Chondrocyte (in vitro differentiated cells): ENCODE measurements around the gene MELK. TPM values are rescaled to one million over a fixed set of nuclear protein-coding genes. Genes with fewer than 3 reads are reported as not detected.

ENCODE experiments used
- DNase-seq: peaks from one replicate; pipeline ENCODE4 v3.0.0; 2021; ENCODE audit warnings: mixed read lengths, low spot score
- H3K27ac Mint-ChIP-seq: one replicate; pipeline ENCODE4 v1.8.0; 2021; ENCODE audit warnings: mild to moderate bottlenecking, moderate library complexity, mixed read lengths; ENCODE audit not compliant: unreplicated experiment
- H3K27me3 Mint-ChIP-seq: 2 replicates; pipeline ENCODE4 v1.8.0; 2021; ENCODE audit warnings: low read depth, mixed read lengths
- H3K36me3 Mint-ChIP-seq: 2 replicates; pipeline ENCODE4 v1.8.0; 2021; ENCODE audit warnings: low read depth, mixed read lengths
- H3K4me1 Mint-ChIP-seq: 2 replicates; pipeline ENCODE4 v1.8.0; 2021; ENCODE audit warnings: low read depth, mild to moderate bottlenecking, mixed read lengths
- H3K4me3 Mint-ChIP-seq: one replicate; pipeline ENCODE4 v1.8.0; 2021; ENCODE audit warnings: mild to moderate bottlenecking, moderate library complexity, mixed read lengths; ENCODE audit not compliant: unreplicated experiment
- H3K9me3 Mint-ChIP-seq: 2 replicates; pipeline ENCODE4 v1.8.0; 2021; ENCODE audit warnings: low read depth, mixed read lengths
- total RNA-seq: library from RNA; stranded (reverse); gene quantifications from 3 replicates; pipeline ENCODE4 v1.2.1, GENCODE V29; 2021
- TF ChIP-seq, protein P1 (sequence below): fragments of 200-600 bp; sonication (generic); IDR thresholded peaks from 2 replicates; pipeline ENCODE4 v1.5.0; 2021; ENCODE audit warnings: antibody characterized with exemption, mild to moderate bottlenecking, moderate library complexity

The MELK gene
- total RNA-seq, 1 donor from 2014 or later: 10.4 TPM

GRCh38 chr9:36671561-36671960 is 98.9 kb downstream of the MELK start:
- H3K27me3 Mint-ChIP-seq: no peaks in the 10 kb centered on the region
- peaks cover 6% of the 10 kb centered on the region for H3K36me3 Mint-ChIP-seq
- TF ChIP-seq, protein P1, sequence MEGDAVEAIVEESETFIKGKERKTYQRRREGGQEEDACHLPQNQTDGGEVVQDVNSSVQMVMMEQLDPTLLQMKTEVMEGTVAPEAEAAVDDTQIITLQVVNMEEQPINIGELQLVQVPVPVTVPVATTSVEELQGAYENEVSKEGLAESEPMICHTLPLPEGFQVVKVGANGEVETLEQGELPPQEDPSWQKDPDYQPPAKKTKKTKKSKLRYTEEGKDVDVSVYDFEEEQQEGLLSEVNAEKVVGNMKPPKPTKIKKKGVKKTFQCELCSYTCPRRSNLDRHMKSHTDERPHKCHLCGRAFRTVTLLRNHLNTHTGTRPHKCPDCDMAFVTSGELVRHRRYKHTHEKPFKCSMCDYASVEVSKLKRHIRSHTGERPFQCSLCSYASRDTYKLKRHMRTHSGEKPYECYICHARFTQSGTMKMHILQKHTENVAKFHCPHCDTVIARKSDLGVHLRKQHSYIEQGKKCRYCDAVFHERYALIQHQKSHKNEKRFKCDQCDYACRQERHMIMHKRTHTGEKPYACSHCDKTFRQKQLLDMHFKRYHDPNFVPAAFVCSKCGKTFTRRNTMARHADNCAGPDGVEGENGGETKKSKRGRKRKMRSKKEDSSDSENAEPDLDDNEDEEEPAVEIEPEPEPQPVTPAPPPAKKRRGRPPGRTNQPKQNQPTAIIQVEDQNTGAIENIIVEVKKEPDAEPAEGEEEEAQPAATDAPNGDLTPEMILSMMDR: no peak
- no peak overlapping the region for H3K4me3 Mint-ChIP-seq
- no peak overlapping the region for H3K27ac Mint-ChIP-seq
- no peak for DNase-seq
- H3K4me1 Mint-ChIP-seq: peaks cover under 1% of the 10 kb centered on the region
- no peaks in the 10 kb centered on the region for H3K9me3 Mint-ChIP-seq

DNA sequence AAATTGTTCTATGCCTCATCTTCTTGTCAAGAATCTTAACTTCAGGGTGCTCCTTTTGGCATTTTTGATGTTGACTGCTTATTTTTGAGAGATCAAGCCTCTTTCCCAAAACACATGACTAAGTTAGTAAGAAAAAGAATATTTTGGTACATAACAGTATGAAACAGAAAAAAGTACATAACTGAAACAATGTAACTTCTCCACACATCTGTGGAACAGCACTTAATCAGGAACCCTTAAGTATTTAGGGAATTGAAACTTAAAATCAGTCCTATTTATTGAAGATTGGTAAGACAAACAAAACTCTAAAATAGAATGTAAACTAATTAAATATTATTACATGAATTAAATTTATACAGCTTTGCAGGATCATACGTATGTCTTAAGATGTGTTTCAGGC is 103.4 kb downstream of the MELK start:
- Mint-ChIP-seq H3K4me1 (no peaks in the 10 kb centered on the region), H3K4me3 (no peak overlapping the region), H3K36me3 (peaks cover 7% of the 10 kb centered on the region), H3K27ac (no peak overlapping the region), H3K9me3 (no peaks in the 10 kb centered on the region), H3K27me3 (no peaks in the 10 kb centered on the region)
- TF ChIP-seq, protein P1: no peak
- DNase-seq: no peak

GRCh38 chr9:36676778-36677485 is 104.2 kb downstream of the MELK start:
- TF ChIP-seq, protein P1: no peak
- Mint-ChIP-seq H3K36me3 (peaks cover 7% of the 10 kb centered on the region), H3K9me3 (peaks cover 2% of the 10 kb centered on the region), H3K27me3 (no peaks in the 10 kb centered on the region), H3K27ac (no peak overlapping the region), H3K4me3 (no peak overlapping the region), H3K4me1 (no peaks in the 10 kb centered on the region)
- no peak for DNase-seq

DNA sequence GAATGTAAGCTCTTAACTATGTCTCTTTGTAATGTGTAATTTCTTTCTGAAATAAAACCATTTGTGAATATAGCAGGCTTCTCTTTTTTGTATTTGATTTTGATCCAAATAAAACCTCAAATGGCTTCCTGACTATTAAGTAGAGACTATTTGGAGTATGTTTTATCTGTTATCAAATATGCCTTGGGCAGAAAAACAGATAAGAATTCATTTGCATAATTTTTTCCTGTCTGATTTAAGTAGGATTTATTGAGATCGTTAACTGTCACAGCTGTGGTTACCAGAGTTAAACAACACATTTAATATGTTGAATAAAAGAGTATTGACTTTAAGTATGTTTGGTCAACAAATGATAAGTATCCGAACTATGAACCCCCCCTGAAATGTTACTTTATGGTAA is 104.9 kb downstream of the MELK start:
- Mint-ChIP-seq H3K27me3 (no peaks in the 10 kb centered on the region), H3K27ac (no peak overlapping the region), H3K9me3 (peaks cover 4% of the 10 kb centered on the region), H3K36me3 (peaks cover 7% of the 10 kb centered on the region), H3K4me3 (no peak overlapping the region), H3K4me1 (no peaks in the 10 kb centered on the region)
- no peak for DNase-seq
- TF ChIP-seq, protein P1: no peak

- Mint-ChIP-seq H3K27ac (no peak overlapping the region), H3K27me3 (no peaks in the 10 kb centered on the region), H3K9me3 (peaks cover 10% of the 10 kb centered on the region), H3K36me3 (peaks cover 10% of the 10 kb centered on the region), H3K4me1 (no peaks in the 10 kb centered on the region), H3K4me3 (no peak overlapping the region)
- TF ChIP-seq, protein P1: no peak
- DNase-seq: no peak
Measured at GRCh38 chr9:36679710-36680109, 107.0 kb downstream of the MELK start.
